Skin of body (tissue), 2 donors: ENCODE measurements around the gene TAL1. TPM values are rescaled to one million over a fixed set of nuclear protein-coding genes. Genes with fewer than 3 reads are reported as not detected.
"Not testable (repeated sequence)": the region's sequence is repeated elsewhere in the genome, so short reads cannot be mapped to it uniquely, and the experiment has no call there.

Source experiments
- DNase-seq: peaks from one replicate; lab custom pipeline; 2025; lab: John Stamatoyannopoulos, UW
- total RNA-seq: library from RNA; depleted of rRNA; stranded (reverse); fragments of >200 nt; gene quantifications from one replicate; pipeline ENCODE4 v1.2.3, GENCODE V29; 2014

Gene TAL1
- total RNA-seq, 1 donor from 2014 or later = 5.3 TPM

GRCh38 chr1:47213230-47213963 is 18.6 kb downstream of the TAL1 start:
- no peak for DNase-seq

GRCh38 chr1:47212636-47213229 is 19.3 kb downstream of the TAL1 start:
- DNase-seq = no peak

GRCh38 chr1:47211796-47212269 is 20.2 kb downstream of the TAL1 start:
- DNase-seq = no peak

GRCh38 chr1:47210666-47211065 is 21.4 kb downstream of the TAL1 start:
- no peak for DNase-seq

GRCh38 chr1:47209725-47210325 is 22.2 kb downstream of the TAL1 start:
- DNase-seq = no peak

GRCh38 chr1:47209091-47209490 is 22.9 kb downstream of the TAL1 start:
- DNase-seq = no peak

GRCh38 chr1:47208374-47208850 is 23.6 kb downstream of the TAL1 start:
- DNase-seq = no peak

- no peak for DNase-seq
Measured at GRCh38 chr1:47207803-47208373, 24.1 kb downstream of the TAL1 start.

- DNase-seq = no peak
Measured at GRCh38 chr1:47205918-47206317, 26.1 kb downstream of the TAL1 start.

- not testable (repeated sequence) for DNase-seq
Measured at GRCh38 chr1:47203504-47203903, 28.5 kb downstream of the TAL1 start.

- no peak for DNase-seq
Measured at GRCh38 chr1:47201179-47201578, 30.8 kb downstream of the TAL1 start.

- DNase-seq = no peak
Measured at GRCh38 chr1:47198214-47198613, 33.8 kb downstream of the TAL1 start.

- no peak for DNase-seq
Measured at GRCh38 chr1:47196622-47197021, 35.4 kb downstream of the TAL1 start.

- not testable (repeated sequence) for DNase-seq
Measured at GRCh38 chr1:47195981-47196380, 36.0 kb downstream of the TAL1 start.

- DNase-seq = no peak
Measured at GRCh38 chr1:47194311-47194710, 37.7 kb downstream of the TAL1 start.

GRCh38 chr1:47193496-47193895 is 38.5 kb downstream of the TAL1 start:
- not testable (repeated sequence) for DNase-seq

GRCh38 chr1:47192458-47193384 is 39.3 kb downstream of the TAL1 start:
- DNase-seq = peak; percentile 39

- peak; percentile 4 for DNase-seq
Measured at GRCh38 chr1:47191940-47192457, 40.0 kb downstream of the TAL1 start.

- no peak for DNase-seq
Measured at GRCh38 chr1:47190857-47191256, 41.2 kb downstream of the TAL1 start.

- DNase-seq = no peak
Measured at GRCh38 chr1:47190509-47190855, 41.5 kb downstream of the TAL1 start.
